SK-N-SH (cell line): Measurements from ENCODE around the gene KCNC4. TPM values are rescaled to one million over a fixed set of nuclear protein-coding genes. Genes with fewer than 3 reads are reported as not detected.

Experiments used
- CTCF ChIA-PET: fragments of 300-600, 350-600 bp; formaldehyde crosslinking; extraction: SDS; loops from one replicate; lab custom pipeline; 2021; lab: Yijun Ruan, JAX
- POLR2A ChIA-PET: fragments of 350-600 bp; sonication (Branson Sonifier 250); formaldehyde crosslinking; extraction: SDS; loops from one replicate; lab custom pipeline; 2020; ENCODE audit warnings: antibody characterized with exemption, inconsistent platforms; lab: Yijun Ruan, JAX
- DNase-seq: peaks from one replicate; pipeline ENCODE4 v3.0.0; 2012
- H2AFZ ChIP-seq: fragments of 200-600 bp; sonication (generic); 2 replicates; pipeline ENCODE4 v1.8.1; 2016; ENCODE audit warnings: antibody characterized with exemption, mild to moderate bottlenecking, low read depth
- H3F3A ChIP-seq: fragments of 200-600 bp; sonication (generic); replicated peaks from 2 replicates; pipeline ENCODE3; 2016; ENCODE audit warnings: antibody characterized with exemption, mild to moderate bottlenecking; ENCODE audit not compliant: insufficient read depth
- H3K27ac ChIP-seq, 2 experiments: fragments of 200-500 bp in 1 of 2; fragments of 200-600 bp in 1 of 2; sonication (Bioruptor generic) in 1 of 2; sonication (generic), shearing (Covaris generic) in 1 of 2; 2 replicates each; pipeline versions ENCODE4 v1.5.1 to v1.6.1; 2014 to 2016; ENCODE audit warnings: low read depth in 2 of 2, inconsistent platforms in 1 of 2, low read length in 1 of 2, mild to moderate bottlenecking in 1 of 2, mixed read lengths in 1 of 2
- H3K27me3 ChIP-seq: fragments of 200-600 bp; sonication (generic), shearing (Covaris generic); 2 replicates; pipeline ENCODE4 v1.6.1; 2016; ENCODE audit warnings: mixed run types; ENCODE audit not compliant: insufficient read depth
- H3K36me3 ChIP-seq, 2 experiments: fragments of 200-500 bp in 1 of 2; fragments of 200-600 bp in 1 of 2; sonication (Bioruptor generic) in 1 of 2; sonication (generic) in 1 of 2; replicated peaks in 1 of 2; 2 replicates each; pipeline versions ENCODE3 to v1.5.1; 2014 to 2016; ENCODE audit warnings: low read length in 1 of 2, mild to moderate bottlenecking in 1 of 2; ENCODE audit not compliant: insufficient read depth in 2 of 2, control insufficient read depth in 1 of 2
- H3K4me1 ChIP-seq, 2 experiments: fragments of 200-500 bp in 1 of 2; fragments of 200-600 bp in 1 of 2; sonication (Bioruptor generic) in 1 of 2; sonication (generic), shearing (Covaris generic) in 1 of 2; 2 replicates each; pipeline versions ENCODE4 v1.5.1 to v1.6.1; 2014 to 2016; ENCODE audit warnings: low read depth in 1 of 2, low read length in 1 of 2, mixed run types in 1 of 2; ENCODE audit not compliant: insufficient read depth in 2 of 2, control insufficient read depth in 1 of 2
- H3K4me2 ChIP-seq: fragments of 200-600 bp; sonication (generic), shearing (Covaris generic); 2 replicates; pipeline ENCODE4 v1.6.1; 2017; ENCODE audit warnings: mixed run types
- H3K4me3 ChIP-seq, 2 experiments: fragments of 200-500 bp in 1 of 2; fragments of 200-600 bp in 1 of 2; sonication (Bioruptor generic) in 1 of 2; sonication (generic), shearing (Covaris generic) in 1 of 2; 2 replicates each; pipeline versions ENCODE4 v1.5.1 to v1.8.1; 2014 to 2016; ENCODE audit warnings: low read depth in 2 of 2, inconsistent platforms in 1 of 2, low read length in 1 of 2, mild to moderate bottlenecking in 1 of 2, mixed read lengths in 1 of 2, moderate library complexity in 1 of 2
- H3K79me2 ChIP-seq: fragments of 200-600 bp; sonication (generic); 2 replicates; pipeline ENCODE4 v1.8.1; 2017; ENCODE audit warnings: mild to moderate bottlenecking; ENCODE audit not compliant: insufficient read depth
- H3K9ac ChIP-seq: fragments of 200-600 bp; sonication (generic); 2 replicates; pipeline ENCODE4 v1.6.1; 2017; ENCODE audit warnings: mixed run types
- H3K9me2 ChIP-seq: fragments of 200-600 bp; sonication (generic); 2 replicates; pipeline ENCODE4 v1.6.1; 2017; ENCODE audit warnings: mixed run types
- H3K9me3 ChIP-seq: fragments of 200-600 bp; sonication (generic); 2 replicates; pipeline ENCODE4 v1.6.1; 2017; ENCODE audit warnings: mixed run types, mild to moderate bottlenecking, moderate library complexity
- H4K20me1 ChIP-seq: fragments of 200-600 bp; sonication (generic); 2 replicates; pipeline ENCODE4 v1.6.1; 2017; ENCODE audit warnings: mild to moderate bottlenecking, mixed run types; ENCODE audit not compliant: insufficient read depth
- CHD2 ChIP-seq: fragments of 150-350 bp; IDR thresholded peaks from 2 replicates; pipeline ENCODE4 v1.6.1; 2018; ENCODE audit warnings: low read length; ENCODE audit not compliant: partially characterized antibody
- ELF1 ChIP-seq: IDR thresholded peaks from 2 replicates; pipeline ENCODE4 v1.4.0; 2012
- EP300 ChIP-seq, 2 experiments: IDR thresholded peaks; 2 replicates each; pipeline versions ENCODE4 v1.4.0 to v1.6.1; 2012; ENCODE audit warnings: borderline replicate concordance in 1 of 2, low read depth in 1 of 2, low read length in 1 of 2
- EZH2phosphoT487 ChIP-seq: fragments of 200-600 bp; sonication (generic); IDR thresholded peaks from 2 replicates; pipeline ENCODE4 v1.6.1; 2017; ENCODE audit warnings: low read depth, mixed run types, mild to moderate bottlenecking, antibody characterized with exemption, moderate library complexity, borderline replicate concordance
- FOSL2 ChIP-seq: IDR thresholded peaks from 2 replicates; pipeline ENCODE4 v1.4.0; 2012; ENCODE audit warnings: low read depth, mild to moderate bottlenecking, moderate library complexity, borderline replicate concordance
- FOXJ3 ChIP-seq: sonication (generic); formaldehyde crosslinking; IDR thresholded peaks from 2 replicates; pipeline ENCODE4 v1.5.1; 2020; ENCODE audit warnings: mild to moderate bottlenecking, missing genetic modification reagents
- GATA2 ChIP-seq: sonication (generic); formaldehyde crosslinking; IDR thresholded peaks from 2 replicates; pipeline ENCODE4 v1.5.0; 2020; ENCODE audit warnings: mild to moderate bottlenecking, missing genetic modification reagents
- JUND ChIP-seq: IDR thresholded peaks from 2 replicates; pipeline ENCODE4 v1.4.0; 2012
- MEF2A ChIP-seq: IDR thresholded peaks from 2 replicates; pipeline ENCODE4 v1.4.0; 2012; ENCODE audit warnings: low read depth, borderline replicate concordance
- MXI1 ChIP-seq: IDR thresholded peaks from 2 replicates; pipeline ENCODE4 v1.6.1; 2012; ENCODE audit warnings: mild to moderate bottlenecking, low read depth, low read length, improper control_type of control experiment
- NFIC ChIP-seq: IDR thresholded peaks from 2 replicates; pipeline ENCODE4 v1.4.0; 2012; ENCODE audit warnings: borderline replicate concordance
- POLR2AphosphoS5 ChIP-seq: IDR thresholded peaks from 2 replicates; pipeline ENCODE4 v1.6.1; 2012; ENCODE audit warnings: low read depth, low read length
- RAD21 ChIP-seq: IDR thresholded peaks from 2 replicates; pipeline ENCODE4 v1.6.1; 2012; ENCODE audit warnings: mild to moderate bottlenecking, low read length
- RCOR1 ChIP-seq: fragments of 150-350 bp; IDR thresholded peaks from 2 replicates; pipeline ENCODE4 v1.6.1; 2017; ENCODE audit warnings: antibody characterized with exemption, low read length
- RFX5 ChIP-seq: IDR thresholded peaks from 2 replicates; pipeline ENCODE4 v1.6.1; 2012; ENCODE audit warnings: mild to moderate bottlenecking, improper control_type of control experiment, low read length
- SIN3A ChIP-seq: IDR thresholded peaks from 2 replicates; pipeline ENCODE4 v1.6.1; 2012; ENCODE audit warnings: low read depth, mild to moderate bottlenecking, low read length, moderate library complexity, borderline replicate concordance
- SMC3 ChIP-seq: IDR thresholded peaks from 2 replicates; pipeline ENCODE4 v1.6.1; 2012; ENCODE audit warnings: low read depth, low read length, improper control_type of control experiment
- TAF1 ChIP-seq: IDR thresholded peaks from 2 replicates; pipeline ENCODE4 v1.6.1; 2012; ENCODE audit warnings: low read depth, mild to moderate bottlenecking, low read length, moderate library complexity, borderline replicate concordance
- TEAD4 ChIP-seq: IDR thresholded peaks from 2 replicates; pipeline ENCODE4 v1.4.0; 2012; ENCODE audit warnings: mild to moderate bottlenecking, borderline replicate concordance; ENCODE audit not compliant: insufficient read depth
- WGBS: methylation state at CpG from one replicate; pipeline ENCODE4 v1.1.6; 2017; ENCODE audit warnings: low lambda C conversion rate; 5-methylcytosine and 5-hydroxymethylcytosine counted together
- polyA plus RNA-seq, 3 experiments: library from polyadenylated mRNA; depleted of rRNA; stranded (reverse); fragments of >200 nt; gene quantifications; 2 replicates each; pipeline ENCODE4 v1.2.3, GENCODE V29; 2012
- TF ChIP-seq, protein P1 (sequence below): fragments of 150-350 bp; IDR thresholded peaks from 2 replicates; pipeline ENCODE4 v1.6.1; 2017; ENCODE audit warnings: antibody characterized with exemption, low read length, low read depth, borderline replicate concordance
- TF ChIP-seq, protein P2 (sequence below): IDR thresholded peaks from 2 replicates; pipeline ENCODE4 v1.4.0; 2012; ENCODE audit warnings: low read depth
- TF ChIP-seq, protein P3 (sequence below): IDR thresholded peaks from 2 replicates; pipeline ENCODE4 v1.4.0; 2012; ENCODE audit warnings: low read depth, borderline replicate concordance
- TF ChIP-seq, protein P4 (sequence below): fragments of 150-350 bp; IDR thresholded peaks from 2 replicates; pipeline ENCODE4 v1.6.1; 2016; ENCODE audit warnings: mild to moderate bottlenecking, low read depth, low read length

Gene KCNC4
- polyA plus RNA-seq, 1 of the 3 experiments (the other 2 are of a cell fraction): 0.51 TPM

- no peak for DNase-seq
- no peak overlapping the region for H3K9ac ChIP-seq
- TF ChIP-seq NFIC (no peak), GATA2 (no peak), RFX5 (no peak), EZH2phosphoT487 (no peak), TAF1 (no peak), JUND (no peak), FOXJ3 (no peak)
- TF ChIP-seq, protein P1, sequence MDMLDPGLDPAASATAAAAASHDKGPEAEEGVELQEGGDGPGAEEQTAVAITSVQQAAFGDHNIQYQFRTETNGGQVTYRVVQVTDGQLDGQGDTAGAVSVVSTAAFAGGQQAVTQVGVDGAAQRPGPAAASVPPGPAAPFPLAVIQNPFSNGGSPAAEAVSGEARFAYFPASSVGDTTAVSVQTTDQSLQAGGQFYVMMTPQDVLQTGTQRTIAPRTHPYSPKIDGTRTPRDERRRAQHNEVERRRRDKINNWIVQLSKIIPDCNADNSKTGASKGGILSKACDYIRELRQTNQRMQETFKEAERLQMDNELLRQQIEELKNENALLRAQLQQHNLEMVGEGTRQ: no peak
- TF ChIP-seq, protein P2, sequence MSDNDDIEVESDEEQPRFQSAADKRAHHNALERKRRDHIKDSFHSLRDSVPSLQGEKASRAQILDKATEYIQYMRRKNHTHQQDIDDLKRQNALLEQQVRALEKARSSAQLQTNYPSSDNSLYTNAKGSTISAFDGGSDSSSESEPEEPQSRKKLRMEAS: no peak
- TF ChIP-seq, all 33 proteins: peak for 0
- H2AFZ ChIP-seq: no peak overlapping the region
- H3K9me2 ChIP-seq: no peaks in the 10 kb centered on the region
- no peaks in the 10 kb centered on the region for H4K20me1 ChIP-seq
- H3K4me3 ChIP-seq: no peak overlapping the region
- no peaks in the 10 kb centered on the region for H3K36me3 ChIP-seq
- H3K27ac ChIP-seq: no peak overlapping the region
- H3K4me2 ChIP-seq: no peak overlapping the region
- H3K4me1 ChIP-seq: peaks cover 0 to 20% of the 10 kb centered on the region in 2 experiments; a peak in 1 of 4 replicates
- ChIA-PET CTCF (interaction anchor here (0.6 to 12.2 kb wide), 4 partner anchors 7 to 261 kb away, joined by 3 to 163 read pairs (median 45); partner anchors contain the start of gene KCNC4), POLR2A (no interaction called here)
- H3K27me3 ChIP-seq: no peaks in the 10 kb centered on the region
- H3K9me3 ChIP-seq: no peaks in the 10 kb centered on the region
- H3F3A ChIP-seq: no peaks in the 10 kb centered on the region
- H3K79me2 ChIP-seq: no peaks in the 10 kb centered on the region
- WGBS: no CpG with 5 or more reads among the region's 2 CpGs
Observed at GRCh38 chr1:110198746-110199145, 11.4 kb upstream of the KCNC4 start.

- CTCF ChIA-PET: interaction anchor here (2.5 to 19.1 kb wide), 4 partner anchors 113 to 295 kb away, joined by 12 to 1300 read pairs (median 144); no protein-coding TSS in a partner anchor
- 60% methylated on average over 2 of the region's 2 CpGs for WGBS
- POLR2A ChIA-PET: no interaction called here
- TF ChIP-seq RAD21 (no peak), POLR2AphosphoS5 (no peak), NFIC (no peak), SIN3A (no peak), ELF1 (no peak), FOSL2 (no peak), RCOR1 (no peak), TEAD4 (no peak), FOXJ3 (no peak), SMC3 (no peak), MEF2A (no peak), EP300 (IDR thresholded peaks at IDR 0.05; ENCODE audit: borderline replicate concordance in 1 of 2, low read depth in 1 of 2, low read length in 1 of 2) (no peak), CHD2 (no peak), MXI1 (no peak)
- TF ChIP-seq, protein P1: no peak
- TF ChIP-seq, protein P3, sequence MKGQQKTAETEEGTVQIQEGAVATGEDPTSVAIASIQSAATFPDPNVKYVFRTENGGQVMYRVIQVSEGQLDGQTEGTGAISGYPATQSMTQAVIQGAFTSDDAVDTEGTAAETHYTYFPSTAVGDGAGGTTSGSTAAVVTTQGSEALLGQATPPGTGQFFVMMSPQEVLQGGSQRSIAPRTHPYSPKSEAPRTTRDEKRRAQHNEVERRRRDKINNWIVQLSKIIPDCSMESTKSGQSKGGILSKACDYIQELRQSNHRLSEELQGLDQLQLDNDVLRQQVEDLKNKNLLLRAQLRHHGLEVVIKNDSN: no peak
- TF ChIP-seq, protein P4, sequence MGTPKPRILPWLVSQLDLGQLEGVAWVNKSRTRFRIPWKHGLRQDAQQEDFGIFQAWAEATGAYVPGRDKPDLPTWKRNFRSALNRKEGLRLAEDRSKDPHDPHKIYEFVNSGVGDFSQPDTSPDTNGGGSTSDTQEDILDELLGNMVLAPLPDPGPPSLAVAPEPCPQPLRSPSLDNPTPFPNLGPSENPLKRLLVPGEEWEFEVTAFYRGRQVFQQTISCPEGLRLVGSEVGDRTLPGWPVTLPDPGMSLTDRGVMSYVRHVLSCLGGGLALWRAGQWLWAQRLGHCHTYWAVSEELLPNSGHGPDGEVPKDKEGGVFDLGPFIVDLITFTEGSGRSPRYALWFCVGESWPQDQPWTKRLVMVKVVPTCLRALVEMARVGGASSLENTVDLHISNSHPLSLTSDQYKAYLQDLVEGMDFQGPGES: no peak
- TF ChIP-seq, protein P2: no peak
Observed at GRCh38 chr1:110200190-110200589, 9.9 kb upstream of the KCNC4 start.

More at GRCh38 chr1:110200190-110200589, 9.9 kb upstream of the KCNC4 start:
- Histone ChIP-seq H3K4me3 (no peak overlapping the region), H3K36me3 (no peaks in the 10 kb centered on the region), H2AFZ (no peak overlapping the region), H3K9me3 (no peaks in the 10 kb centered on the region), H3K4me1 (peaks cover 0 to 20% of the 10 kb centered on the region in 2 experiments; a peak in 1 of 4 replicates), H3K9ac (no peak overlapping the region), H3K4me2 (no peak overlapping the region), H3K27ac (no peak overlapping the region), H4K20me1 (no peaks in the 10 kb centered on the region), H3K27me3 (no peaks in the 10 kb centered on the region), H3F3A (no peaks in the 10 kb centered on the region), H3K79me2 (no peaks in the 10 kb centered on the region), H3K9me2 (no peaks in the 10 kb centered on the region)
- no peak for DNase-seq
